Heart right ventricle (tissue), 16 donors: Measurements from ENCODE around the gene MYOD1. TPM values are rescaled to one million over a fixed set of nuclear protein-coding genes. Genes with fewer than 3 reads are reported as not detected.
A peak's percentile ranks its signal among the peaks of the same experiment; 100 is the strongest.

Experiments used
- ATAC-seq, 8 donors: fragments of 200-7000 bp; cut with Tn5 transposase; one replicate each; pipeline ENCODE4 v1.9.1; 2020; ENCODE audit warnings: mild to moderate bottlenecking in 8 of 8, moderate library complexity in 8 of 8, moderate number of reproducible peaks in 1 of 8
- DNase-seq, 2 donors: peaks; one replicate each; pipeline ENCODE4 v3.0.0-alpha.2; 2020
- H3K27ac ChIP-seq, 10 donors: fragments of 200-600 bp; sonication (generic) in 2 of 10; one replicate each; pipeline versions ENCODE4 v1.5.0 to v1.8.0; 2020 to 2022; ENCODE audit warnings: mild to moderate bottlenecking in 3 of 10
- H3K27me3 ChIP-seq, 7 donors: fragments of 200-600 bp; one replicate each; pipeline ENCODE4 v1.8.0; 2021 to 2022; ENCODE audit warnings: mild to moderate bottlenecking in 2 of 7
- H3K36me3 ChIP-seq, 9 donors: fragments of 200-600 bp; sonication (generic) in 1 of 9; one replicate each; pipeline versions ENCODE4 v1.5.0 to v1.8.0; 2020 to 2022; ENCODE audit warnings: mild to moderate bottlenecking in 2 of 9
- H3K4me1 ChIP-seq, 9 donors: fragments of 200-600 bp; sonication (generic) in 1 of 9; one replicate each; pipeline versions ENCODE4 v1.5.0 to v1.8.0; 2020 to 2022; ENCODE audit warnings: mild to moderate bottlenecking in 4 of 9
- H3K4me3 ChIP-seq, 10 donors: fragments of 200-600 bp; sonication (generic) in 2 of 10; one replicate each; pipeline versions ENCODE4 v1.5.0 to v1.8.0; 2020 to 2022; ENCODE audit warnings: mild to moderate bottlenecking in 7 of 10, moderate library complexity in 2 of 10
- H3K9me3 ChIP-seq, 11 donors: fragments of 200-600 bp in 10 of 11; sonication (generic) in 2 of 11; one replicate each; pipeline versions ENCODE4 v1.5.0 to v1.8.0; 2013 to 2022; ENCODE audit warnings: mild to moderate bottlenecking in 2 of 11, control low read depth in 1 of 11, moderate library complexity in 1 of 11
- WGBS, 2 donors: extraction: QIAGEN DNeasy Blood & Tissue Kit; methylation state at CpG; one replicate each; pipeline ENCODE4 v1.1.7; 2013; ENCODE audit warnings: inconsistent platforms in 1 of 2; 5-methylcytosine and 5-hydroxymethylcytosine counted together
- intact Hi-C, 10 donors: fragments of 100-400 bp; cut with DNase I; formaldehyde crosslinking; loops; one replicate each; pipeline versions ENCODE4 v1.11.1 to v1.14.2; 2022
- polyA plus RNA-seq, 2 donors: library from polyadenylated mRNA; stranded (reverse); fragments of 200-250 nt; gene quantifications; one replicate each; pipeline ENCODE4 v1.2.3, GENCODE V29; 2013
- total RNA-seq, 10 donors: library from RNA; stranded (reverse); fragmentation: NEBNext Ultra II Directional in 3 of 10; extraction: Animal tissue kit (Norgen Biotek cat#: 25700) in 3 of 10; gene quantifications; one replicate each; pipeline versions ENCODE4 v1.2.1 to v1.2.4, GENCODE V29; 2021 to 2023
- TF ChIP-seq, protein P1 (sequence below), 9 donors: fragments of 200-600 bp; sonication (generic) in 2 of 9; IDR thresholded peaks; one replicate each; pipeline versions ENCODE4 v1.5.0 to v1.8.0; 2021 to 2022; ENCODE audit warnings: antibody characterized with exemption in 9 of 9, mild to moderate bottlenecking in 5 of 9, moderate library complexity in 1 of 9
- donor health status: Arrhythmogenic right ventricular cardiomyopathy.
- donor health status: ischemic (EF 13 %, LVEDD 7.1; RV severe dilation, severe dysfunction).
- donor health status: healthy with polysubstance abuse.
- donor health status: DM: no; HTN: yes; CAD: no.
- donor health status: DM: no; HTN: no; CAD: no.
- donor health status: ischemic (EF 25% LVEDD 6.9; RV normal size, moderate dysfunction).
- donor health status: ischemic (EF 25% LVEDD 5.7; RV mildly dilated, moderate dysfunction).
- donor health status: healthy.
- donor health status: DM: yes; HTN: yes; CAD: no.
- donor health status: Ischemic cardiomyopathy.
- donor health status: ischemic (EF 35%, LVEDD 5.7; RV mildly dilated, moderate dysfunction).
- donor health status: nonischemic (EF 11% LVEDD 7.7; RV severe dilation, severe dysfunction).
- donor health status: DM: yes; HTN: yes; CAD: no.
- donor health status: PGD.
- donor health status: ischemic (EF 29% LVEDD 5.4; RV normal size, mild dysfunction).
- donor health status: nonischemic (EF 23%, LVEDD 6.1; RV moderate dilation, normal function).

Gene MYOD1
- total and polyA plus RNA-seq, 12 donors, result 0.20 TPM; not detected in 11

DNA sequence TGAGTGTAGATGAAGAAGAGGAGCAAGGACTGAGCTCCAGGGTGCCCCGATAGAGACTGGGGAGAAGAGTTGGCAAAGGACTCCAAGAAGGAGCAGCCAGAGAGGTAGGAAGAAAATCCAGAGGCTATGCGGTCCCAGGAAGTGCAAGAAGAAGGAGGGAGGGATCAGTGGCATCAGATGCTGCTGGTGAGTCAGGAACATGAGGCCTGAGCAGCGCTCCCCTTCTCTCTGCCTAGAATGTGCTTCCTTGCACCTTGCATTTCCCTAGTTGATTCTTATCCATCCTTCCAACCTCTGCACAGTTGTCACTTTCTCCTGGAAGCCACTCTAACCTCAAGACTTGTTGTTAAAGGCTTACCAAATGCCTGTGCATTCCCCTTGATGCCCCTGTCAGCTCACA lies 36.5 kb downstream of the MYOD1 start:
- TF ChIP-seq, protein P1, sequence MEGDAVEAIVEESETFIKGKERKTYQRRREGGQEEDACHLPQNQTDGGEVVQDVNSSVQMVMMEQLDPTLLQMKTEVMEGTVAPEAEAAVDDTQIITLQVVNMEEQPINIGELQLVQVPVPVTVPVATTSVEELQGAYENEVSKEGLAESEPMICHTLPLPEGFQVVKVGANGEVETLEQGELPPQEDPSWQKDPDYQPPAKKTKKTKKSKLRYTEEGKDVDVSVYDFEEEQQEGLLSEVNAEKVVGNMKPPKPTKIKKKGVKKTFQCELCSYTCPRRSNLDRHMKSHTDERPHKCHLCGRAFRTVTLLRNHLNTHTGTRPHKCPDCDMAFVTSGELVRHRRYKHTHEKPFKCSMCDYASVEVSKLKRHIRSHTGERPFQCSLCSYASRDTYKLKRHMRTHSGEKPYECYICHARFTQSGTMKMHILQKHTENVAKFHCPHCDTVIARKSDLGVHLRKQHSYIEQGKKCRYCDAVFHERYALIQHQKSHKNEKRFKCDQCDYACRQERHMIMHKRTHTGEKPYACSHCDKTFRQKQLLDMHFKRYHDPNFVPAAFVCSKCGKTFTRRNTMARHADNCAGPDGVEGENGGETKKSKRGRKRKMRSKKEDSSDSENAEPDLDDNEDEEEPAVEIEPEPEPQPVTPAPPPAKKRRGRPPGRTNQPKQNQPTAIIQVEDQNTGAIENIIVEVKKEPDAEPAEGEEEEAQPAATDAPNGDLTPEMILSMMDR (IDR thresholded peaks at IDR 0.05), result no peak
- no peak for DNase-seq
- Histone ChIP-seq H3K9me3 (peaks cover 0 to 15% (median 0%) of the 10 kb centered on the region in 11 donors), H3K27me3 (peaks cover 0 to 2% (median 0%) of the 10 kb centered on the region in 7 donors), H3K4me3 (no peak overlapping the region), H3K27ac (no peak overlapping the region), H3K4me1 (peaks cover 0 to 4% (median 0%) of the 10 kb centered on the region in 9 donors), H3K36me3 (no peaks in the 10 kb centered on the region)
- WGBS, 2 donors, result 68 to 85% methylated on average over 3 of the region's 3 CpGs
- no peak for ATAC-seq
- intact Hi-C loops, result loop anchor here in 1 of 10 donors (5.0 kb wide), 1 partner anchor 221 kb away; no protein-coding TSS in a partner anchor

DNA sequence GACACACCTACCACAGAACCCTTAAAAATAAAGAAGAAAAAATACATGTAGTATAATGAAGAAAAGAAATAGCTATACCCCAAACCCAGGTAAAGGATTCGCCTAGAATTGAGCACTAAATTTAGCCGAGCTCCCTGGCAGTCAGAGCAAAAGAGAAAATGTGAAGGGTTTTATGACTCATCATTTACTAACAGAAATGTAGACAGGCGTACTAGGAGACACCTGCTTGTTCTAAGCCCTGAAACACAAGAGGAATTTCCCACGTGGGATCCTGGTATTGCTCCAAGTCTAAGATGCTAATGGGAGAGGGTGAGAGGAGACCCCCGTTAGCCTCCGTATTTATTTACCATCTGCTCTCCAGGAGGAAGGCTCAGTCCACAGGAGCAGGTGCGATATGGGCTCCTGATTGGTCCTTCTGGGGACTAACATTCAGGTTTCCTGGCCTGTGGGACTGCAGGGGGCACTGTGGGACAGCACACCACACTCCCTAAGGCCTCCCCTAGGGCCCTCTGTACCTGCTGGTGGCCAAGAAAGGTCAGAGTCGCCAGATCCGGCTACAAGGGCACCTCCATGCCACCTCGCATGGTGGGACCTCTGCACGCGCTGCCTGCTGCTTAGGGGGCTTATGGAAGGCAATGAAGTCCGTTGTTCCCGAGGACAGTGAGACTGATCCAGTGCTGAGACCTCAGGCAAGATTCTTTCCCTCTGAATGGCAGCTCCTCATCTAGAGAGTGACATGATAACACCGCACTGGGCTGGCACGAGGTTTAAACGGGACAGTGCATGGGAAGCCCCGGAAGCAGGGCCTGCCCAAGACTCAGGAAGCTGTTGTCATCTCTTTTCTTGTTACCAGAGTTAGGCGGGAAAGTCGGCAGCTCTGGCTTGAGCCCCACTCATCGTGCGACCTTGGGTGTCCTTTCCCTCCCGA lies 41.0 kb downstream of the MYOD1 start:
- Histone ChIP-seq H3K4me3 (no peak overlapping the region), H3K27ac (no peak overlapping the region), H3K9me3 (peaks cover 0 to 15% (median 0%) of the 10 kb centered on the region in 11 donors), H3K4me1 (peaks cover 0 to 4% (median 0%) of the 10 kb centered on the region in 9 donors), H3K36me3 (no peaks in the 10 kb centered on the region), H3K27me3 (no peaks in the 10 kb centered on the region)
- peak; percentile 40 to 43 for DNase-seq
- WGBS, 2 donors, result 47 to 51% methylated on average over 23 of the region's 23 CpGs
- intact Hi-C loops, result loop anchor here in 8 of 10 donors (1.0 to 10.0 kb wide), 4 partner anchors 84 to 219 kb away; no protein-coding TSS in a partner anchor
- TF ChIP-seq, protein P1 (IDR thresholded peaks at IDR 0.05), result peak; percentile 30 to 77 (median 61)
- ATAC-seq, result peak; percentile 79 to 87 (median 85)

DNA sequence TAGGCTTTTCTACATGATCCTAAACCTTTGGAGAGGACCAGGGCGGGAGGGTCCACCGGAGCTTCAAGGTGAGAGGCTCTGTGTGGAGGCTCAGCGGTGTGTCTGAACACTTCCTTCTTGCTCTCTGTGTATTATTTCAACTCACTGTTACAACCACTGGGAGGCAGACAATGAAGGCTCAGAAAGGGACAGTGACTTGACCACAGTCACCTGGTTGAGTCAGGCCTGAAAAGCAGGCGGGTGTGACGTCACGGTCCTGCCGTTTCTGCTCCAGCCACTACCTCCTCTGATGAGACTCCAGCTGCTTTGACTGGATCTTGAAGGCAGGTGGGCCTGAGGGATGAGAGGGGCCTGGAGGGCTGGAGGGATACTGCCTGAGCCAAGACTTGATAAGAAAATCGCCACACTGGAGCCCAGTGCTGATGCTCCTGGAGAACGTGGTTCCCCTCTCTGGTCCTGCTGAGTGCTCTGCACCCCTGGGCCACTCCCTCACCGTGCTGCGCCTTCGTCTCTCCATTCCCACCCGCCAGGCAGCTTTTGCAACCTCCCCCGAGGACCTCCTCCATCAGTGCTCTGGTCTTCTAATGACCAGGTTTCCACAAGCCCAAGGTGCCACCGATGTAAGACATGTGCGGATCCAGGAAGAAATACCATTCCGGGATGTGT lies 43.1 kb downstream of the MYOD1 start:
- Histone ChIP-seq H3K9me3 (peaks cover 0 to 15% (median 0%) of the 10 kb centered on the region in 11 donors), H3K4me1 (peaks cover 0 to 4% (median 0%) of the 10 kb centered on the region in 9 donors), H3K27ac (no peak overlapping the region), H3K36me3 (no peaks in the 10 kb centered on the region), H3K27me3 (no peaks in the 10 kb centered on the region), H3K4me3 (no peak overlapping the region)
- WGBS, 2 donors, result 88 to 92% methylated on average over 17 of the region's 17 CpGs
- ATAC-seq (no peak), DNase-seq (no peak)
- intact Hi-C loops, result loop anchor here in 5 of 10 donors (2.0 to 10.0 kb wide), 3 partner anchors 82 to 212 kb away; no protein-coding TSS in a partner anchor
- TF ChIP-seq, protein P1 (IDR thresholded peaks at IDR 0.05), result no peak

DNA sequence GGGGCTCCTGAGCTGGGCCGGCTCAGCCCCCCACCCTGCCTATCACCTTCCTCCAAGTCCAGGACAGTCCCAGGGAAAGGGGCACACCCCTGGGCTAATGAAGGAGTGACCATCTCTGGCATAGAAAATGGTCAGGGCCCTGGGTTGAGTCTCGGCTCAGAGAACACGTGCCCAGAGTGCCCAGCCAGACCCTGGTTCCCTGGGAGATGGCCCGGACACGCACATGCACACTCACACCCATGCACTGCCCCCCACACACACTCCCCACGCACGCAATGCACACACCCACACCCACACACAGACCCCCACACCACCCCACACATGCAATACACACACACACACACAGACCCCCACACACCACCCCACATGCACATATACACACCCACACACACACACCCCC lies 43.9 kb downstream of the MYOD1 start:
- no peaks in the 10 kb centered on the region for H3K27me3 ChIP-seq
- peaks cover 0 to 10% (median 0%) of the 10 kb centered on the region in 11 donors for H3K9me3 ChIP-seq
- H3K4me1 ChIP-seq, result peaks cover 0 to 4% (median 0%) of the 10 kb centered on the region in 9 donors
- intact Hi-C loops, result loop anchor here in 5 of 10 donors (2.0 to 10.0 kb wide), 3 partner anchors 82 to 212 kb away; no protein-coding TSS in a partner anchor
- TF ChIP-seq, protein P1 (IDR thresholded peaks at IDR 0.05), result no peak
- ATAC-seq (no peak), DNase-seq (no peak)
- H3K4me3 ChIP-seq, result no peak overlapping the region
- H3K36me3 ChIP-seq, result no peaks in the 10 kb centered on the region
- WGBS, 2 donors, result 89 to 91% methylated on average over 7 of the region's 7 CpGs
- H3K27ac ChIP-seq, result no peak overlapping the region
